ENCODE results near the gene MITF.

MITF gene

GRCh38 chr3:69823743-69824142, 84.5 kb downstream of the MITF start:
- Histone ChIP-seq H3K36me3 (ENCODE audit: insufficient read depth, low read length) (no peaks in the 10 kb centered on the region), H3K27me3 (ENCODE audit: insufficient read depth, low read length) (no peaks in the 10 kb centered on the region), H3F3A (ENCODE audit: insufficient read depth, low read length) (no peaks in the 10 kb centered on the region), H3K9ac (ENCODE audit: low read length) (no peak overlapping the region), H3K79me2 (ENCODE audit: insufficient read depth, low read length) (no peaks in the 10 kb centered on the region), H3K9me2 (ENCODE audit: low read depth, low read length) (no peaks in the 10 kb centered on the region), H3K4me2 (ENCODE audit: low read length) (no peak overlapping the region), H3K4me1 (ENCODE audit: insufficient read depth, low read length, severe bottlenecking) (no peaks in the 10 kb centered on the region), H3K9me3 (ENCODE audit: low read length) (no peaks in the 10 kb centered on the region), H4K20me1 (ENCODE audit: insufficient read depth, low read length) (no peaks in the 10 kb centered on the region), H3K27ac (ENCODE audit: low read depth, low read length, poor library complexity, severe bottlenecking) (no peak overlapping the region), H2AFZ (ENCODE audit: low read length) (no peak overlapping the region), H3K4me3 (ENCODE audit: low read depth, low read length, poor library complexity, severe bottlenecking) (no peak overlapping the region)
- TF ChIP-seq EZH2 (IDR thresholded peaks at IDR 0.05; ENCODE audit: borderline replicate concordance, low read length), result no peak
- no peak for TF ChIP-seq CTCF (IDR thresholded peaks at IDR 0.05; ENCODE audit: low read length)

- no peaks in the 10 kb centered on the region for H3K36me3 ChIP-seq (ENCODE audit: insufficient read depth, low read length)
- H2AFZ ChIP-seq (ENCODE audit: low read length), result no peak overlapping the region
- no peak overlapping the region for H3K9ac ChIP-seq (ENCODE audit: low read length)
- H3K27ac ChIP-seq (ENCODE audit: low read depth, low read length, poor library complexity, severe bottlenecking), result no peak overlapping the region
- no peaks in the 10 kb centered on the region for H3F3A ChIP-seq (ENCODE audit: insufficient read depth, low read length)
- H3K9me2 ChIP-seq (ENCODE audit: low read depth, low read length), result no peaks in the 10 kb centered on the region
- no peaks in the 10 kb centered on the region for H3K79me2 ChIP-seq (ENCODE audit: insufficient read depth, low read length)
- H3K9me3 ChIP-seq (ENCODE audit: low read length), result no peaks in the 10 kb centered on the region
- H3K4me3 ChIP-seq (ENCODE audit: low read depth, low read length, poor library complexity, severe bottlenecking), result no peak overlapping the region
- no peaks in the 10 kb centered on the region for H3K4me1 ChIP-seq (ENCODE audit: insufficient read depth, low read length, severe bottlenecking)
- no peak overlapping the region for H3K4me2 ChIP-seq (ENCODE audit: low read length)
- H3K27me3 ChIP-seq (ENCODE audit: insufficient read depth, low read length), result no peaks in the 10 kb centered on the region
- H4K20me1 ChIP-seq (ENCODE audit: insufficient read depth, low read length), result no peaks in the 10 kb centered on the region
- TF ChIP-seq EZH2 (IDR thresholded peaks at IDR 0.05; ENCODE audit: borderline replicate concordance, low read length) (no peak), CTCF (IDR thresholded peaks at IDR 0.05; ENCODE audit: low read length) (no peak)
These were observed 86.2 kb downstream of the MITF start for GRCh38 chr3:69825446-69825845.

GRCh38 chr3:69827127-69827526, 87.9 kb downstream of the MITF start:
- H3K4me2 ChIP-seq (ENCODE audit: low read length), result no peak overlapping the region
- no peak overlapping the region for H2AFZ ChIP-seq (ENCODE audit: low read length)
- H3K4me1 ChIP-seq (ENCODE audit: insufficient read depth, low read length, severe bottlenecking), result no peaks in the 10 kb centered on the region
- H3K27me3 ChIP-seq (ENCODE audit: insufficient read depth, low read length), result no peaks in the 10 kb centered on the region
- H3K4me3 ChIP-seq (ENCODE audit: low read depth, low read length, poor library complexity, severe bottlenecking), result no peak overlapping the region
- H3K9me3 ChIP-seq (ENCODE audit: low read length), result no peaks in the 10 kb centered on the region
- no peaks in the 10 kb centered on the region for H4K20me1 ChIP-seq (ENCODE audit: insufficient read depth, low read length)
- H3K9me2 ChIP-seq (ENCODE audit: low read depth, low read length), result no peaks in the 10 kb centered on the region
- no peaks in the 10 kb centered on the region for H3F3A ChIP-seq (ENCODE audit: insufficient read depth, low read length)
- no peaks in the 10 kb centered on the region for H3K79me2 ChIP-seq (ENCODE audit: insufficient read depth, low read length)
- TF ChIP-seq CTCF (IDR thresholded peaks at IDR 0.05; ENCODE audit: low read length), result no peak
- TF ChIP-seq EZH2 (IDR thresholded peaks at IDR 0.05; ENCODE audit: borderline replicate concordance, low read length), result no peak
- H3K9ac ChIP-seq (ENCODE audit: low read length), result no peak overlapping the region
- H3K36me3 ChIP-seq (ENCODE audit: insufficient read depth, low read length), result no peaks in the 10 kb centered on the region
- no peak overlapping the region for H3K27ac ChIP-seq (ENCODE audit: low read depth, low read length, poor library complexity, severe bottlenecking)

Measured in OCI-LY1 (cell line).